IMR-90 (cell line): ENCODE results near the gene ANKRD9. TPM values are rescaled to one million over a fixed set of nuclear protein-coding genes. Genes with fewer than 3 reads are reported as not detected.

Experiments used
- ATAC-seq: fragments of 200-7000 bp; cut with Tn5 transposase; 2 replicates; pipeline ENCODE4 v1.9.1; 2020; ENCODE audit warnings: low read depth, mild to moderate bottlenecking, moderate library complexity
- BruUV-seq: library from RNA; stranded (reverse); fragments of 400-500 nt; replicated peaks from 2 replicates; lab custom pipeline; 2021; lab: Mats Ljungman, UMichigan
- CTCF ChIA-PET: fragments of 300-600 bp; formaldehyde crosslinking; extraction: SDS; loops from one replicate; lab custom pipeline; 2021; ENCODE audit warnings: antibody characterized with exemption; lab: Yijun Ruan, JAX
- POLR2A ChIA-PET: fragments of 300-600 bp; sonication (Branson Sonifier 250); formaldehyde crosslinking; loops from one replicate; lab custom pipeline; 2022; ENCODE audit warnings: antibody characterized with exemption; ENCODE audit not compliant: unreplicated experiment; lab: Charles Lee
- DNase-seq: peaks from one replicate; pipeline ENCODE4 v3.0.0; 2013
- H2AFZ ChIP-seq: replicated peaks from 2 replicates; pipeline ENCODE3; 2013; ENCODE audit warnings: low read length, mild to moderate bottlenecking; ENCODE audit not compliant: poor library complexity
- H2AK5ac ChIP-seq: 2 replicates; pipeline ENCODE4 v1.6.1; 2013; ENCODE audit warnings: low read depth, low read length, inconsistent platforms
- H2AK9ac ChIP-seq: replicated peaks from 2 replicates; pipeline ENCODE3; 2013; ENCODE audit warnings: mild to moderate bottlenecking, low read depth, low read length, moderate library complexity; ENCODE audit not compliant: poor library complexity
- H2BK120ac ChIP-seq: 2 replicates; pipeline ENCODE4 v1.6.1; 2013; ENCODE audit warnings: low read depth, low read length, inconsistent platforms
- H2BK15ac ChIP-seq: 3 replicates; pipeline ENCODE4 v1.6.1; 2013; ENCODE audit warnings: low read depth, low read length, inconsistent platforms
- H2BK20ac ChIP-seq: 2 replicates; pipeline ENCODE4 v1.6.1; 2013; ENCODE audit warnings: low read depth, mild to moderate bottlenecking, inconsistent platforms, low read length, moderate library complexity
- H2BK5ac ChIP-seq: 2 replicates; pipeline ENCODE4 v1.6.1; 2013; ENCODE audit warnings: mild to moderate bottlenecking, low read depth, low read length, inconsistent platforms; ENCODE audit not compliant: poor library complexity, severe bottlenecking
- H3K14ac ChIP-seq: replicated peaks from 2 replicates; pipeline ENCODE4 v1.6.1; 2013; ENCODE audit warnings: low read depth, low read length, inconsistent platforms
- H3K18ac ChIP-seq: 2 replicates; pipeline ENCODE4 v1.6.1; 2013; ENCODE audit warnings: low read depth, low read length, control low read depth
- H3K23ac ChIP-seq: 2 replicates; pipeline ENCODE4 v1.6.1; 2013; ENCODE audit warnings: low read depth, low read length, inconsistent platforms
- H3K27ac ChIP-seq: 2 replicates; pipeline ENCODE4 v1.5.1; 2013; ENCODE audit warnings: mild to moderate bottlenecking, control low read depth, low read length; ENCODE audit not compliant: insufficient read depth
- H3K27me3 ChIP-seq: 2 replicates; pipeline ENCODE4 v1.6.1; 2013; ENCODE audit warnings: low read length; ENCODE audit not compliant: control insufficient read depth, insufficient read depth
- H3K36me3 ChIP-seq: 2 replicates; pipeline ENCODE4 v1.6.1; 2013; ENCODE audit warnings: low read length, mixed read lengths; ENCODE audit not compliant: control insufficient read depth, insufficient read depth
- H3K4ac ChIP-seq: 2 replicates; pipeline ENCODE4 v1.6.1; 2013; ENCODE audit warnings: low read depth, low read length, inconsistent platforms
- H3K4me1 ChIP-seq: 2 replicates; pipeline ENCODE4 v1.6.1; 2013; ENCODE audit warnings: low read length, mixed read lengths; ENCODE audit not compliant: control insufficient read depth, insufficient read depth
- H3K4me2 ChIP-seq: 2 replicates; pipeline ENCODE4 v1.6.1; 2013; ENCODE audit warnings: low read depth, mild to moderate bottlenecking, control low read depth, low read length, moderate library complexity
- H3K4me3 ChIP-seq: 2 replicates; pipeline ENCODE4 v1.5.1; 2013; ENCODE audit warnings: low read depth, mild to moderate bottlenecking, control low read depth, low read length, moderate library complexity; ENCODE audit not compliant: insufficient read depth
- H3K56ac ChIP-seq: 2 replicates; pipeline ENCODE4 v1.6.1; 2013; ENCODE audit warnings: low read length, inconsistent platforms; ENCODE audit not compliant: insufficient read depth; ENCODE audit errors: extremely low read depth
- H3K79me1 ChIP-seq, 2 experiments: 2 replicates each; pipeline ENCODE4 v1.6.1; 2013; ENCODE audit warnings: low read length in 2 of 2, inconsistent platforms in 1 of 2, low read depth in 1 of 2
- H3K9ac ChIP-seq: 2 replicates; pipeline ENCODE4 v1.6.1; 2013; ENCODE audit warnings: low read depth, low read length, control low read depth
- H3K9me1 ChIP-seq: 2 replicates; pipeline ENCODE4 v1.6.1; 2013; ENCODE audit warnings: low read length, inconsistent platforms; ENCODE audit not compliant: insufficient read depth
- H3K9me3 ChIP-seq: 2 replicates; pipeline ENCODE4 v1.6.1; 2013; ENCODE audit warnings: low read length; ENCODE audit not compliant: control insufficient read depth, insufficient read depth
- H4K20me1 ChIP-seq: 2 replicates; pipeline ENCODE4 v1.6.1; 2013; ENCODE audit warnings: low read length, inconsistent platforms; ENCODE audit not compliant: insufficient read depth
- H4K5ac ChIP-seq: 2 replicates; pipeline ENCODE4 v1.6.1; 2013; ENCODE audit warnings: mild to moderate bottlenecking, low read depth, low read length, control low read depth
- H4K8ac ChIP-seq, 2 experiments: 2 replicates each; pipeline ENCODE4 v1.6.1; 2013; ENCODE audit warnings: low read depth in 2 of 2, low read length in 2 of 2, control low read depth in 1 of 2, inconsistent platforms in 1 of 2
- H4K91ac ChIP-seq: 2 replicates; pipeline ENCODE4 v1.6.1; 2013; ENCODE audit warnings: low read depth, low read length, inconsistent platforms; ENCODE audit not compliant: insufficient read depth
- CHD1 ChIP-seq: IDR thresholded peaks from 2 replicates; pipeline ENCODE4 v1.6.1; 2012; ENCODE audit warnings: low read depth, low read length, improper control_type of control experiment
- ELK1 ChIP-seq: fragments of 150-350 bp; IDR thresholded peaks from 2 replicates; pipeline ENCODE4 v1.6.1; 2016; ENCODE audit warnings: low read depth, mild to moderate bottlenecking, low read length, moderate library complexity, borderline replicate concordance
- MAFK ChIP-seq: IDR thresholded peaks from 2 replicates; pipeline ENCODE4 v1.6.1; 2012; ENCODE audit warnings: low read depth, low read length, improper control_type of control experiment
- MXI1 ChIP-seq: IDR thresholded peaks from 2 replicates; pipeline ENCODE4 v1.6.1; 2012; ENCODE audit warnings: low read depth, mild to moderate bottlenecking, low read length, moderate library complexity, borderline replicate concordance
- NFE2L2 ChIP-seq: fragments of 150-350 bp; IDR thresholded peaks from 2 replicates; pipeline ENCODE4 v1.6.1; 2016; ENCODE audit warnings: low read depth, mild to moderate bottlenecking, low read length
- POLR2A ChIP-seq: IDR thresholded peaks from 2 replicates; pipeline ENCODE4 v1.6.1; 2012; ENCODE audit warnings: mild to moderate bottlenecking, low read depth, low read length
- RCOR1 ChIP-seq: IDR thresholded peaks from 2 replicates; pipeline ENCODE4 v1.6.1; 2012; ENCODE audit warnings: mild to moderate bottlenecking, low read length, improper control_type of control experiment; ENCODE audit not compliant: insufficient replicate concordance
- SMC3 ChIP-seq: fragments of 150-350 bp; IDR thresholded peaks from 2 replicates; pipeline ENCODE4 v1.6.1; 2016; ENCODE audit warnings: low read depth, mild to moderate bottlenecking, antibody characterized with exemption, low read length, moderate library complexity
- USF2 ChIP-seq: fragments of 150-350 bp; IDR thresholded peaks from 2 replicates; pipeline ENCODE4 v1.6.1; 2017; ENCODE audit warnings: mild to moderate bottlenecking, antibody characterized with exemption, low read length, low read depth
- WGBS, 2 experiments: methylation state at CpG; one replicate each; pipeline versions ENCODE4 v1.1.5 to v1.1.7; 2013; ENCODE audit warnings: missing lambda C conversion rate in 2 of 2; ENCODE audit not compliant: insufficient read length in 1 of 2; ENCODE audit errors: extremely low coverage in 2 of 2; 5-methylcytosine and 5-hydroxymethylcytosine counted together
- dilution Hi-C: fragments of 300-500 bp; cut with HindIII; formaldehyde crosslinking; loops from one replicate; pipeline ENCODE4 v1.14.3; 2018; ENCODE audit warnings: low sequenced_read_pairs; ENCODE audit not compliant: unreplicated experiment
- in situ Hi-C: fragments of 300-500 bp; cut with MboI; formaldehyde crosslinking; loops from 3 replicates; pipeline ENCODE4 v1.14.3; 2019; ENCODE audit warnings: low sequenced_read_pairs, inconsistent platforms, mixed read lengths
- intact Hi-C: fragments of 100-400 bp; cut with micrococcal nuclease; formaldehyde crosslinking; loops from 2 replicates; pipeline ENCODE4 v1.10.0; 2022
- polyA plus RNA-seq, 3 experiments: library from polyadenylated mRNA; depleted of rRNA; stranded (reverse); fragments of >200 nt; gene quantifications; 2 replicates each; pipeline ENCODE4 v1.2.3, GENCODE V29; 2012; ENCODE audit warnings: low replicate concordance in 1 of 3
- total RNA-seq: library from RNA; depleted of rRNA; stranded (reverse); fragments of >200 nt; gene quantifications from 2 replicates; pipeline ENCODE4 v1.2.3, GENCODE V29; 2012

ANKRD9 gene
- total and polyA plus RNA-seq, 2 of the 4 experiments (the other 2 are of a cell fraction): 3.9 to 15.7 TPM

- TF ChIP-seq ELK1 (no peak), POLR2A (no peak), MXI1 (no peak)
These were observed 4.5 kb downstream of the ANKRD9 start (continued) for GRCh38 chr14:102505000-102505619.

GRCh38 chr14:102504328-102504999 is 5.1 kb downstream of the ANKRD9 start:
- no peak for DNase-seq
- Histone ChIP-seq H3K9me1 (no peaks in the 10 kb centered on the region; the same call in 1 of the 2 replicates), H3K14ac (no peak overlapping the region), H2AFZ (peak overlapping the region; percentile 51), H3K27ac (no peak overlapping the region), H3K23ac (no peak overlapping the region), H3K9me3 (no peaks in the 10 kb centered on the region), H3K4me1 (peaks cover 4% of the 10 kb centered on the region; the same call in 1 of the 2 replicates), H3K27me3 (no peaks in the 10 kb centered on the region), H3K18ac (no peak overlapping the region), H4K20me1 (no peaks in the 10 kb centered on the region), H3K56ac (no peak overlapping the region), H3K4me2 (no peak overlapping the region), H3K36me3 (peaks cover 15% of the 10 kb centered on the region), H4K5ac (no peak overlapping the region), H3K4me3 (no peak overlapping the region), H2AK5ac (no peak overlapping the region), H3K79me1 (peaks cover 11 to 16% of the 10 kb centered on the region in 2 experiments), H4K8ac (no peak overlapping the region), H2BK15ac (no peak overlapping the region), H2BK20ac (no peak overlapping the region), H2BK5ac (no peak overlapping the region), H3K4ac (no peak overlapping the region), H2BK120ac (no peak overlapping the region), H2AK9ac (peak overlapping the region; percentile 65), H3K9ac (no peak overlapping the region), H4K91ac (no peak overlapping the region)
- dilution Hi-C loops: no loop called here
- in situ Hi-C loops: no loop called here
- WGBS, 2 experiments: 78% methylated on average over 8 of the region's 18 CpGs; no CpG with 5 or more reads in 1 of the 2 experiments
- CTCF ChIA-PET: no interaction called here
- POLR2A ChIA-PET: no interaction called here
- BruUV-seq: no TSS peak
- intact Hi-C loops: no loop called here
- ATAC-seq: no peak
- TF ChIP-seq ELK1 (no peak), SMC3 (no peak), MAFK (no peak), NFE2L2 (no peak), RCOR1 (no peak), USF2 (no peak), CHD1 (no peak), MXI1 (no peak)
